Loucy (cell line): ENCODE measurements around the gene FMNL2.

Experiments used
- H2AFZ ChIP-seq: fragments of 200-600 bp; sonication (generic); 2 replicates; pipeline ENCODE4 v1.6.0; 2016; ENCODE audit warnings: antibody characterized with exemption, mild to moderate bottlenecking, low read length, moderate library complexity
- H3F3A ChIP-seq: fragments of 200-600 bp; 2 replicates; pipeline ENCODE4 v1.6.0; 2016; ENCODE audit warnings: antibody characterized with exemption, low read depth, mild to moderate bottlenecking
- H3K27me3 ChIP-seq: fragments of 200-600 bp; sonication (generic); 2 replicates; pipeline ENCODE4 v1.6.1; 2014; ENCODE audit warnings: low read length, mild to moderate bottlenecking; ENCODE audit not compliant: insufficient read depth, poor library complexity, severe bottlenecking
- H3K36me3 ChIP-seq: fragments of 200-600 bp; sonication (generic); 2 replicates; pipeline ENCODE4 v1.6.1; 2016; ENCODE audit warnings: low read length; ENCODE audit not compliant: insufficient read depth
- H3K4me1 ChIP-seq: fragments of 200-600 bp; sonication (generic); 2 replicates; pipeline ENCODE4 v1.5.1; 2014; ENCODE audit warnings: low read length, mild to moderate bottlenecking; ENCODE audit not compliant: insufficient read depth, poor library complexity, severe bottlenecking
- H3K4me2 ChIP-seq: fragments of 200-600 bp; sonication (generic); 2 replicates; pipeline ENCODE4 v1.6.0; 2014; ENCODE audit warnings: antibody characterized with exemption, low read length, low read depth, mild to moderate bottlenecking; ENCODE audit not compliant: poor library complexity, severe bottlenecking
- H3K4me3 ChIP-seq: fragments of 200-600 bp; sonication (generic); 2 replicates; pipeline ENCODE4 v1.5.1; 2014; ENCODE audit warnings: low read length, mild to moderate bottlenecking, mixed read lengths; ENCODE audit not compliant: poor library complexity, severe bottlenecking
- H3K79me2 ChIP-seq: fragments of 200-600 bp; sonication (generic); 2 replicates; pipeline ENCODE4 v1.6.1; 2014; ENCODE audit warnings: low read length; ENCODE audit not compliant: insufficient read depth
- H3K9ac ChIP-seq: fragments of 200-600 bp; sonication (generic); 2 replicates; pipeline ENCODE4 v1.6.0; 2014; ENCODE audit warnings: mild to moderate bottlenecking, low read depth, low read length, moderate library complexity; ENCODE audit not compliant: poor library complexity, severe bottlenecking
- H3K9me2 ChIP-seq: fragments of 200-600 bp; sonication (generic); replicated peaks from 2 replicates; pipeline ENCODE4 v1.6.1; 2016; ENCODE audit warnings: low read depth, low read length, mixed read lengths
- H3K9me3 ChIP-seq: fragments of 200-600 bp; sonication (generic); 2 replicates; pipeline ENCODE4 v1.6.1; 2014; ENCODE audit warnings: mild to moderate bottlenecking, antibody characterized with exemption, low read length, low read depth; ENCODE audit not compliant: insufficient read depth
- H4K20me1 ChIP-seq: fragments of 200-600 bp; sonication (generic); 2 replicates; pipeline ENCODE4 v1.6.0; 2014; ENCODE audit warnings: antibody characterized with exemption, low read length, mild to moderate bottlenecking; ENCODE audit not compliant: insufficient read depth, poor library complexity, severe bottlenecking
- CTCF ChIP-seq: fragments of 200-600 bp; sonication (generic); conservative IDR thresholded peaks from 2 replicates; pipeline ENCODE4 v1.5.1; 2014; ENCODE audit warnings: mild to moderate bottlenecking, antibody characterized with exemption, low read length
- EZH2phosphoT487 ChIP-seq: fragments of 200-600 bp; IDR thresholded peaks from 2 replicates; pipeline ENCODE4 v1.6.1; 2018; ENCODE audit warnings: antibody characterized with exemption, mild to moderate bottlenecking, moderate library complexity, borderline replicate concordance

FMNL2 gene

DNA sequence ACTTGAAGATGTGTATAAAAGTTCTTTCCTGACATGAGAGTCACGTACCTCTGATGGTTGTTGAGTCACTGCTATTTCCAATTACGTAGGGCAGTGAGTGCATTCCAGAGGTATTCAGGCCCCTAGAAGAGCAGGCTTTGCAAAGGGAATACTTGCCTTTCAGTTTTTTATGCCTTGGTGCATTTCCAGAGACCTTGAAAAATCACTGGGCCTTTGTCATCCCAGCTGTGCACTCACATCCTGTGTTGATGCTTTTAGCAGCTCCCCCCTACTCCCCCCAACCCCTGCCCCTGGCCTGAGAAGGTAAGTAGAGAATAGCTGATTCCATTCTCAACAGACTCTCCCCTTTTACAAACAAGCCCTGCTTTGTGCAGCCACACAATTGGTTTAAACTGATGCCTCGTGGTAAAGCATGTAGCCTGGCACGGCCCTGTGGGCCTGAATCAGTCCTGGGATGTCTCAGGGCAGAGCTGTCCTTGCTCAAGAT lies 208.1 kb downstream of the FMNL2 start:
- TF ChIP-seq CTCF = no peak
- no peak for TF ChIP-seq EZH2phosphoT487
- H3K9me3 ChIP-seq = no peaks in the 10 kb centered on the region
- no peak overlapping the region for H3K4me2 ChIP-seq
- H3K79me2 ChIP-seq = no peaks in the 10 kb centered on the region
- H2AFZ ChIP-seq = no peak overlapping the region
- H3K36me3 ChIP-seq = no peaks in the 10 kb centered on the region
- no peaks in the 10 kb centered on the region for H3K9me2 ChIP-seq
- H4K20me1 ChIP-seq = no peaks in the 10 kb centered on the region
- no peak overlapping the region for H3K9ac ChIP-seq
- no peak overlapping the region for H3K4me3 ChIP-seq
- H3K4me1 ChIP-seq = no peaks in the 10 kb centered on the region
- H3F3A ChIP-seq = no peaks in the 10 kb centered on the region
- no peaks in the 10 kb centered on the region for H3K27me3 ChIP-seq

DNA sequence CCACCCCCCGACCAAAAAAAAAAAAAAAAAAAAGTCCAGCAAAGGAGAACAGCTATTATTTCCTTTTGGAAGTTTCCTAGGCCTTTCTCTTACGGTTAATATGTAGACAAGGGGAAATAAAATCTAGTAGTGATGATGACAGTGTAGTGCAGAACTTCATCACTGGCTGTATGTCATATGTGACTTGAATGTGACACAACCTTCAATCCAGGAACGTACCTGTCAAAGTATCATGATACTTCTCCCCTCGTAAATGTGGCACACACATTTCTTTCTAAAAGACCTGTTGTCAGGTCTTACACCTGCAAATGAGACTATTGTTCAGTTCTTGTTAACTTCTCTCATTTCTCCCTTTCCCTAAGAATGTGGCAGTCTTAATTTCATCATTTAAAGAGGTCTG lies 208.7 kb downstream of the FMNL2 start:
- no peak for TF ChIP-seq CTCF
- no peak for TF ChIP-seq EZH2phosphoT487
- Histone ChIP-seq H3F3A (no peaks in the 10 kb centered on the region), H3K4me1 (no peaks in the 10 kb centered on the region), H3K4me2 (no peak overlapping the region), H3K9me3 (no peaks in the 10 kb centered on the region), H3K4me3 (no peak overlapping the region), H3K9me2 (no peaks in the 10 kb centered on the region), H2AFZ (no peak overlapping the region), H3K79me2 (no peaks in the 10 kb centered on the region), H3K9ac (no peak overlapping the region), H3K36me3 (no peaks in the 10 kb centered on the region), H4K20me1 (no peaks in the 10 kb centered on the region), H3K27me3 (no peaks in the 10 kb centered on the region)

DNA sequence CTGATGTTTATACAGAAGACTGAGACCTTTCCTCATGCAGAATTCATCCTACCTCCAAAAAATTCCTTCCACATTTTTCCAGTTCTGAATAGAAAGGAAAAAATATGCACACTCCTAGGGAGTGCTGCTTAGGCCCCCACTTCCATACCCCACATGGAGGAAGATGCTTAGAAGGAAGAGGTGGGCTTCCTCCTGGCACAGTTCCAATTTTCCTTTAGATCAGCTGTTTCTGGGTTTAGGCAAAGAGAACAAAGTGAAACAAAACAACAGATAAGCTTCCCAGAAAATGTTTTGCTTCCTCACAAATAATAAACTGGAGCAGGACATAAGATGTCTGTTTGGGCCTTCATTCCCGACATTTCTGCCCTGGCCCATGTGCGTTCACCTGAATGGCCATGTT lies 209.7 kb downstream of the FMNL2 start:
- Histone ChIP-seq H3K4me2 (no peak overlapping the region), H4K20me1 (no peaks in the 10 kb centered on the region), H3K9me2 (no peaks in the 10 kb centered on the region), H3K4me1 (no peaks in the 10 kb centered on the region), H3K9ac (no peak overlapping the region), H3F3A (no peaks in the 10 kb centered on the region), H3K4me3 (no peak overlapping the region), H3K79me2 (no peaks in the 10 kb centered on the region), H2AFZ (no peak overlapping the region), H3K36me3 (no peaks in the 10 kb centered on the region), H3K27me3 (no peaks in the 10 kb centered on the region), H3K9me3 (no peaks in the 10 kb centered on the region)
- TF ChIP-seq CTCF (no peak), EZH2phosphoT487 (no peak)
